ENCODE results near the gene RMND1. TPM values are rescaled to one million over a fixed set of nuclear protein-coding genes. Genes with fewer than 3 reads are reported as not detected.

RMND1 gene
- total and polyA plus RNA-seq, 2 of the 13 experiments (the other 11 are each of a cell fraction or from before 2014, with no cell fraction given) = 34.0 to 72.5 TPM

DNA sequence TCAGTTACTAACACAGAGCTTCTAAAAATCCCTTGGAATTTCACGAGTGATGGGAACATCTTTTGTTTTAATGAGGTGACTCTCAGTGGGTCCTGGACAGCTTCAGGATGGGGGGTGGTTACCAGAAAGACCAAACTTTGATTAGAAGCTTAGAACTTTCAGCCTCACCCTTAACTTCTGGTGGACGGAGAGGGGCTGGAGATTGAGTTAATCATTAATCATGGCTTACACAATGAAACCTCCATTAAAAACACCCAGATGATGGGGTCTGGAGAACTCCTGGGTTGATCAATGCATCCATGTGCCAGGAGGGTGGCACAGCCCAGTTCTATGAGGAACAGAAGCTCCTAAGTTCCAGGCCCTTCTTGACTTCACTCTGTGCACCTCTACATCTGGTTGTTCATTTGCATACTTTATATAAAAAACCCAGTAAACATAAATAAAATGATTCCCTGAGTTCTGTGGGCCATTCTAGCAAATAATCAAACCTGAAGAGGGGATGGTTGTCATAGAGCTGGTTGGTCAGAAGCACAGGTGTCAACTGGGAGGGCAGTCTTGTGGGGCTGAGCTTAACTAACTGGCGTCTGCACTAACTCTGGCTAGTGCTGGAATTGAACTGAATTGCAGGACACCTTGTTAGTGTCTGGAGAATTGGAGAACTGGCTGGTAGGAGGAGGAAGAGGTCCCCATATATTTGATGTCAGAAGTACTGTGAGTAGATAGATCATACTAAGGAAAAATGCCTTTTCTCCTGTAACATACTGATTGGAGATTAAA, 10.3 kb downstream of the RMND1 start (continued):
- TF ChIP-seq ZNF724P (CRISPR knock-in tag; IDR thresholded peaks at IDR 0.05; ENCODE audit: borderline replicate concordance) (no peak), ZNF672 (CRISPR knock-in tag; IDR thresholded peaks at IDR 0.05) (no peak), POLR2AphosphoS2 (IDR thresholded peaks at IDR 0.05; ENCODE audit: low read depth, low read length) (no peak), PTBP1 (IDR thresholded peaks at IDR 0.05; ENCODE audit: low read depth, low read length, poor library complexity, severe bottlenecking) (no peak), ZNF180 (CRISPR knock-in tag; IDR thresholded peaks at IDR 0.05; ENCODE audit: borderline replicate concordance, low read depth) (no peak), POLR2A (IDR thresholded peaks at IDR 0.05; ENCODE audit: insufficient read depth in 1 of 2, low read depth in 2 of 2, low read length in 2 of 2) (no peak), ZNF567 (CRISPR knock-in tag; IDR thresholded peaks at IDR 0.05; ENCODE audit: borderline replicate concordance) (no peak), SPEN (CRISPR knock-in tag; IDR thresholded peaks at IDR 0.05; ENCODE audit: low read depth) (no peak), ZKSCAN8 (CRISPR knock-in tag; IDR thresholded peaks at IDR 0.05; ENCODE audit: borderline replicate concordance) (0 out of 2 replicates have a peak, but pooled peaks have one; percentile 10), ZNF781 (CRISPR knock-in tag; IDR thresholded peaks at IDR 0.05; ENCODE audit: borderline replicate concordance, not compliant biosample characterization) (no peak), NFE2L1 (CRISPR knock-in tag; IDR thresholded peaks at IDR 0.05; ENCODE audit: borderline replicate concordance) (no peak), ZNF644 (CRISPR knock-in tag; IDR thresholded peaks at IDR 0.05; ENCODE audit: low read depth) (peak; percentile 19; the same call in 1 of the 2 replicates), ARNTL (CRISPR knock-in tag; IDR thresholded peaks at IDR 0.05) (peak; percentile 31; the same call in 1 of the 2 replicates), ZEB1 (IDR thresholded peaks at IDR 0.05; ENCODE audit: insufficient replicate concordance, low read depth) (no peak), GTF3A (CRISPR knock-in tag; conservative IDR thresholded peaks at IDR 0.05) (no peak), RAD21 (CRISPR knock-in tag; IDR thresholded peaks at IDR 0.05) (no peak), ZNF3 (CRISPR knock-in tag; IDR thresholded peaks at IDR 0.05) (no peak), MIXL1 (CRISPR knock-in tag; IDR thresholded peaks at IDR 0.05) (no peak; the same call in none of the 2 replicates), ASH2L (IDR thresholded peaks at IDR 0.05; ENCODE audit: insufficient read length, low read depth, low read length) (peak; percentile 71), SMYD3 (CRISPR knock-in tag; IDR thresholded peaks at IDR 0.05) (no peak; the same call in 1 of the 2 replicates), FOSL1 (CRISPR knock-in tag; IDR thresholded peaks at IDR 0.05; ENCODE audit: borderline replicate concordance) (no peak), NFATC3 (CRISPR knock-in tag; IDR thresholded peaks at IDR 0.05) (no peak)
- TF ChIP-seq, protein P1, sequence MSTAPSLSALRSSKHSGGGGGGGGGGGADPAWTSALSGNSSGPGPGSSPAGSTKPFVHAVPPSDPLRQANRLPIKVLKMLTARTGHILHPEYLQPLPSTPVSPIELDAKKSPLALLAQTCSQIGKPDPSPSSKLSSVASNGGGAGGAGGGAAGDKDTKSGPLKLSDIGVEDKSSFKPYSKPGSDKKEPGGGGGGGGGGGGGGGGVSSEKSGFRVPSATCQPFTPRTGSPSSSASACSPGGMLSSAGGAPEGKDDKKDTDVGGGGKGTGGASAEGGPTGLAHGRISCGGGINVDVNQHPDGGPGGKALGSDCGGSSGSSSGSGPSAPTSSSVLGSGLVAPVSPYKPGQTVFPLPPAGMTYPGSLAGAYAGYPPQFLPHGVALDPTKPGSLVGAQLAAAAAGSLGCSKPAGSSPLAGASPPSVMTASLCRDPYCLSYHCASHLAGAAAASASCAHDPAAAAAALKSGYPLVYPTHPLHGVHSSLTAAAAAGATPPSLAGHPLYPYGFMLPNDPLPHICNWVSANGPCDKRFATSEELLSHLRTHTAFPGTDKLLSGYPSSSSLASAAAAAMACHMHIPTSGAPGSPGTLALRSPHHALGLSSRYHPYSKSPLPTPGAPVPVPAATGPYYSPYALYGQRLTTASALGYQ (CRISPR knock-in tag; IDR thresholded peaks at IDR 0.05) = no peak
- TF ChIP-seq, protein P2, sequence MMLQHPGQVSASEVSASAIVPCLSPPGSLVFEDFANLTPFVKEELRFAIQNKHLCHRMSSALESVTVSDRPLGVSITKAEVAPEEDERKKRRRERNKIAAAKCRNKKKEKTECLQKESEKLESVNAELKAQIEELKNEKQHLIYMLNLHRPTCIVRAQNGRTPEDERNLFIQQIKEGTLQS (CRISPR knock-in tag; IDR thresholded peaks at IDR 0.05) = no peak
- TF ChIP-seq, protein P3, sequence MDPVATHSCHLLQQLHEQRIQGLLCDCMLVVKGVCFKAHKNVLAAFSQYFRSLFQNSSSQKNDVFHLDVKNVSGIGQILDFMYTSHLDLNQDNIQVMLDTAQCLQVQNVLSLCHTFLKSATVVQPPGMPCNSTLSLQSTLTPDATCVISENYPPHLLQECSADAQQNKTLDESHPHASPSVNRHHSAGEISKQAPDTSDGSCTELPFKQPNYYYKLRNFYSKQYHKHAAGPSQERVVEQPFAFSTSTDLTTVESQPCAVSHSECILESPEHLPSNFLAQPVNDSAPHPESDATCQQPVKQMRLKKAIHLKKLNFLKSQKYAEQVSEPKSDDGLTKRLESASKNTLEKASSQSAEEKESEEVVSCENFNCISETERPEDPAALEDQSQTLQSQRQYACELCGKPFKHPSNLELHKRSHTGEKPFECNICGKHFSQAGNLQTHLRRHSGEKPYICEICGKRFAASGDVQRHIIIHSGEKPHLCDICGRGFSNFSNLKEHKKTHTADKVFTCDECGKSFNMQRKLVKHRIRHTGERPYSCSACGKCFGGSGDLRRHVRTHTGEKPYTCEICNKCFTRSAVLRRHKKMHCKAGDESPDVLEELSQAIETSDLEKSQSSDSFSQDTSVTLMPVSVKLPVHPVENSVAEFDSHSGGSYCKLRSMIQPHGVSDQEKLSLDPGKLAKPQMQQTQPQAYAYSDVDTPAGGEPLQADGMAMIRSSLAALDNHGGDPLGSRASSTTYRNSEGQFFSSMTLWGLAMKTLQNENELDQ (CRISPR knock-in tag; IDR thresholded peaks at IDR 0.05; ENCODE audit: borderline replicate concordance) = no peak

Data from HepG2 (cell line).